Ishikawa (cell line): ENCODE measurements around the gene COL18A1.
A peak's percentile ranks its signal among the peaks of the same experiment; 100 is the strongest.

Experiments used
- CEBPB ChIP-seq: IDR thresholded peaks from 2 replicates; pipeline ENCODE4 v1.6.1; 2012
- CREB1 ChIP-seq: IDR thresholded peaks from 2 replicates; pipeline ENCODE4 v1.6.1; 2012; ENCODE audit warnings: low read depth
- EGR1 ChIP-seq: IDR thresholded peaks from 2 replicates; pipeline ENCODE4 v1.6.1; 2012
- EP300 ChIP-seq: IDR thresholded peaks from 2 replicates; pipeline ENCODE4 v1.6.1; 2012; ENCODE audit warnings: borderline replicate concordance
- FOXM1 ChIP-seq: IDR thresholded peaks from 2 replicates; pipeline ENCODE4 v1.6.1; 2012; ENCODE audit warnings: low read depth, borderline replicate concordance
- MAX ChIP-seq: IDR thresholded peaks from 2 replicates; pipeline ENCODE4 v1.6.1; 2012
- NFIC ChIP-seq: IDR thresholded peaks from 2 replicates; pipeline ENCODE4 v1.6.1; 2012
- RAD21 ChIP-seq: IDR thresholded peaks from 2 replicates; pipeline ENCODE4 v1.6.1; 2012; ENCODE audit warnings: low read depth
- TAF1 ChIP-seq: IDR thresholded peaks from 2 replicates; pipeline ENCODE4 v1.6.1; 2012; ENCODE audit warnings: low read depth, mild to moderate bottlenecking
- TCF12 ChIP-seq: IDR thresholded peaks from 2 replicates; pipeline ENCODE4 v1.6.1; 2012; ENCODE audit warnings: low read depth
- TEAD4 ChIP-seq: IDR thresholded peaks from 2 replicates; pipeline ENCODE4 v1.6.1; 2012
- YY1 ChIP-seq: IDR thresholded peaks from 2 replicates; pipeline ENCODE4 v1.6.1; 2012; ENCODE audit warnings: low read depth
- ZBTB7A ChIP-seq: IDR thresholded peaks from 2 replicates; pipeline ENCODE4 v1.6.1; 2012; ENCODE audit warnings: low read depth
- TF ChIP-seq, protein P1 (sequence below): IDR thresholded peaks from 2 replicates; pipeline ENCODE4 v1.6.1; 2012
- TF ChIP-seq, protein P2 (sequence below): IDR thresholded peaks from 2 replicates; pipeline ENCODE4 v1.6.1; 2012; ENCODE audit warnings: low read depth, mild to moderate bottlenecking

The COL18A1 gene

DNA sequence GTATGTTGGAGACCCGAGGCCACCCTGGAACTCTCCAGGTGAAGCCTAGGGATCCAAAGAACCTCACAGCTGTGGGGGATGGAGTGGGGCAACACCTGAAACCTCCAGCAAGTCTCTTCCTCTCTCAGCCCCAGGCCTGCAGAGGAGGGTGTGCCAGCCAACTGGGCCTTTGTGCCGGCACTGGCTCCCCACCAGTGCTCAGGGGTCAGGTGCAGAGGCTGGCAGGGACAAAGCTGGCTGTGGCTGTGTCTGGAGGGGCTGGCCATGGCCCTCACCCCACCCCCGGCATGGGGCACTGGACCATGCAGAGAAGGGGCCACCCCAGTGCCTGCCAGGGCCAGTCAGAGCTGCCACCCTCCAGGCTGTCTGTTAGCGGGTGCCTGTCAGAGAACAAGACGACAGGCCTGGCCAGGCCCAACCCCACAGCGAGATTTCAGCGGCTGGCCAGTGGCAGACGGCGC is 3.9 kb downstream of the COL18A1 start:
- peak; percentile 18; the same call in 1 of the 2 replicates for TF ChIP-seq EP300
- 0 out of 2 replicates have a peak, but pooled peaks have one; percentile 60 for TF ChIP-seq TCF12
- no peak for TF ChIP-seq ZBTB7A

GRCh38 chr21:45409466-45410150 is 4.6 kb downstream of the COL18A1 start:
- TF ChIP-seq, protein P1, sequence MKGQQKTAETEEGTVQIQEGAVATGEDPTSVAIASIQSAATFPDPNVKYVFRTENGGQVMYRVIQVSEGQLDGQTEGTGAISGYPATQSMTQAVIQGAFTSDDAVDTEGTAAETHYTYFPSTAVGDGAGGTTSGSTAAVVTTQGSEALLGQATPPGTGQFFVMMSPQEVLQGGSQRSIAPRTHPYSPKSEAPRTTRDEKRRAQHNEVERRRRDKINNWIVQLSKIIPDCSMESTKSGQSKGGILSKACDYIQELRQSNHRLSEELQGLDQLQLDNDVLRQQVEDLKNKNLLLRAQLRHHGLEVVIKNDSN = peak; percentile 90
- TF ChIP-seq EP300 (no peak), RAD21 (peak; percentile 37), NFIC (peak; percentile 52; the same call in 1 of the 2 replicates), TCF12 (no peak), TAF1 (no peak), TEAD4 (no peak)
- TF ChIP-seq, protein P2, sequence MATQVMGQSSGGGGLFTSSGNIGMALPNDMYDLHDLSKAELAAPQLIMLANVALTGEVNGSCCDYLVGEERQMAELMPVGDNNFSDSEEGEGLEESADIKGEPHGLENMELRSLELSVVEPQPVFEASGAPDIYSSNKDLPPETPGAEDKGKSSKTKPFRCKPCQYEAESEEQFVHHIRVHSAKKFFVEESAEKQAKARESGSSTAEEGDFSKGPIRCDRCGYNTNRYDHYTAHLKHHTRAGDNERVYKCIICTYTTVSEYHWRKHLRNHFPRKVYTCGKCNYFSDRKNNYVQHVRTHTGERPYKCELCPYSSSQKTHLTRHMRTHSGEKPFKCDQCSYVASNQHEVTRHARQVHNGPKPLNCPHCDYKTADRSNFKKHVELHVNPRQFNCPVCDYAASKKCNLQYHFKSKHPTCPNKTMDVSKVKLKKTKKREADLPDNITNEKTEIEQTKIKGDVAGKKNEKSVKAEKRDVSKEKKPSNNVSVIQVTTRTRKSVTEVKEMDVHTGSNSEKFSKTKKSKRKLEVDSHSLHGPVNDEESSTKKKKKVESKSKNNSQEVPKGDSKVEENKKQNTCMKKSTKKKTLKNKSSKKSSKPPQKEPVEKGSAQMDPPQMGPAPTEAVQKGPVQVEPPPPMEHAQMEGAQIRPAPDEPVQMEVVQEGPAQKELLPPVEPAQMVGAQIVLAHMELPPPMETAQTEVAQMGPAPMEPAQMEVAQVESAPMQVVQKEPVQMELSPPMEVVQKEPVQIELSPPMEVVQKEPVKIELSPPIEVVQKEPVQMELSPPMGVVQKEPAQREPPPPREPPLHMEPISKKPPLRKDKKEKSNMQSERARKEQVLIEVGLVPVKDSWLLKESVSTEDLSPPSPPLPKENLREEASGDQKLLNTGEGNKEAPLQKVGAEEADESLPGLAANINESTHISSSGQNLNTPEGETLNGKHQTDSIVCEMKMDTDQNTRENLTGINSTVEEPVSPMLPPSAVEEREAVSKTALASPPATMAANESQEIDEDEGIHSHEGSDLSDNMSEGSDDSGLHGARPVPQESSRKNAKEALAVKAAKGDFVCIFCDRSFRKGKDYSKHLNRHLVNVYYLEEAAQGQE = no peak

GRCh38 chr21:45410151-45410864 is 5.3 kb downstream of the COL18A1 start:
- TF ChIP-seq CREB1 (no peak), TAF1 (no peak), RAD21 (no peak), TEAD4 (peak; percentile 48), YY1 (0 out of 2 replicates have a peak, but pooled peaks have one; percentile 5), CEBPB (no peak), EGR1 (peak; percentile 84), EP300 (peak; percentile 45; the same call in 1 of the 2 replicates), MAX (0 out of 2 replicates have a peak, but pooled peaks have one; percentile 18), TCF12 (peak; percentile 60; the same call in 1 of the 2 replicates), NFIC (peak; percentile 38; the same call in 1 of the 2 replicates), ZBTB7A (peak; percentile 29; the same call in 1 of the 2 replicates)

DNA sequence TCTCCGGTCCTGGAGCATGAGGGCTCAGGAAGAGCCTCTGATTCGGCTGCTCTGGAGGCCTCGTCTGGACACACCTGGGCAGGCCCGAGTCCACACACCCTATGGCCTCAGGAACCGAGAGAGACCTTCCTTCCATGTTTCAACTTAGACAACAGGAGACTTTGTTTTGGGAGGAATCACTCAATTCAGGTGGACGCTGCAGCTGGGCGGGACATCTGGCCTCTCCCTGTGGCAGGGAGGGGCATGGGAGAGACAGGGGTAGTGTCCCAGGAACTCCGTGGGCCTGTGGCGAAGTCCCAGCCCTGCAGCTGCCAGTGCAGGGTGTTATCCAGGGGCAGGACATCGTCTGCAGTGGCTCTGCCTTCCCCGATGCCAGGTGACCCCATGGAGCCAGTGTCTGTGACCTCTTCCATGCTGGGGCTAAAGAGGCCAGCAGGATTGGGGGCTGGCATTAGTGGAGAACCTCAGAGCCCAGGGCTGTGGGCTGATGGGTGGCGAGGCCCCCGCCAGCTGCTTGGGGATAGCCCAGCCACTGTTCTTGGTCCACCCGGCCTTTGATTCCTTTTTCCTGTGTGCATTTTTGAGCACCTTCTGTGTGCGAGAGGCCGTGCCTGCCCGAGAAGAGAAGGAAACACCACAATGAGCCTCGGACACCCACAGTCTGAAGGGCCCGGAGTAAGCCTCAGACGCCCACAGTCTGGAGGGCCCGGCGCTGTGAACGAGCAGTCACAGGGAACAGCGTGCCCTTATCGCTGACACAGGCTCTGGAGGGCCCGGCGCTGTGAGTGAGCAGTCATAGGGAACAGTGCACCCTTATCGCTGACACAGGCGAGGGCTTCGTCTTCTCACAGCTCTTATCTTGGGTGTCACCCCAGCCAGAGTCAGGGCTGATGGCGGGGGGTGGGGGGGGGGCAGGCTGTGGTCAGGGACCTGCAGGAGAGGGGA is 6.2 kb downstream of the COL18A1 start:
- TF ChIP-seq EGR1 (no peak), CEBPB (no peak), TCF12 (0 out of 2 replicates have a peak, but pooled peaks have one; percentile 4)
- TF ChIP-seq, protein P1 = no peak

GRCh38 chr21:45411810-45412206 is 6.8 kb downstream of the COL18A1 start:
- TF ChIP-seq ZBTB7A (no peak), TAF1 (no peak), TEAD4 (no peak), YY1 (no peak), CREB1 (no peak), RAD21 (no peak), MAX (no peak), FOXM1 (no peak)
- TF ChIP-seq, protein P2 = no peak
- TF ChIP-seq, protein P1 = no peak
